HG02840 (cell line): Measurements from ENCODE around the gene TSHZ1.

Experiments used
- ATAC-seq: cut with Tn5 transposase; IDR thresholded peaks from one replicate; pipeline ENCODE4 v1.9.1; 2021; ENCODE audit warnings: mild to moderate bottlenecking, moderate library complexity, moderate number of reproducible peaks; ENCODE audit not compliant: unreplicated experiment, low FRiP score

The TSHZ1 gene

DNA sequence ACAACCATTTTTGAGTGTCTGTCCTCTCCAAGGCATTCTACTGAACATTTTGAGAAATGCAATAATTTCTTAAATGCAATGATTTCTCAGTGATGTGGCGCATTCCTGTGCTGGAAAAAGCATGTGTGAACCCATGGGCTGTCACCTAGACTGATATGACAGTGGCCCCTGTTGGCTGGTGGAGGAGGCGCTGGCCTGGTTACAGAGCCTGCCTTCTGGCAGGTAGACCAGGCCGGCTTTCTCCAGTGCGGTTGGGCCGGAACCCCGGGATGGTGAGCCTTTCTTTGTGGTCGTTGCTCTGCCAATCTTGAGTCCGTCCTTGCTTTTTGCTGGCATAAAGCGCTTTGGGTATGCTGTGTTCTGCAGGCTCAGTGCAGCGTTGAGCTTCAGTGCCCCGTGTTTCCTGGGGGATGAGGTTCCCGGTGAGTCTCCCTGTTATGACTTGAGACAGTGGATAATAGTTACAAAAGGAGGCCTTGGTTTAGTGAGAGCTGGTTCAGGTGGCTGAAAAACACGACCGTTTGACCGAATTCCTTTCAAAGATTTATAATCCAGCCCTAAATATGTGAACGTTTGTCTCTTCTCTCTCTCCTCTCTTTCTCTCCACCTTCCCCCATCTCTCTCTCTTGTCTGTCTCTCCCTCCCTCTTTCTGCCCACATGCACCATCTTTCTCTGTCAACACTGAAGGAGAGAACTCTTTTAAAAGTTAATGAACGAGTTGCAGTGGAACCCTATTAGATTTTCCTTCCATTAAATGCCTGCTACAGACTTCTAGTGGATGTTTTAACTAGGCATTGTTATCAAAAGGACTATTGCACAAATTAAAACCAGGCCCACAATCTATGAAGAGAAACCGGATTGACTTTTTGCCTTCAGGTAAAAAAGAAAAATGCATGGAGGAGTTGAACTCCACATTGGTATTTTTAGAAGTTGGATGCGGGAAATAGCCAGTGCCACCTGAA lies 34.0 kb downstream of the TSHZ1 start:
- no peak for ATAC-seq

DNA sequence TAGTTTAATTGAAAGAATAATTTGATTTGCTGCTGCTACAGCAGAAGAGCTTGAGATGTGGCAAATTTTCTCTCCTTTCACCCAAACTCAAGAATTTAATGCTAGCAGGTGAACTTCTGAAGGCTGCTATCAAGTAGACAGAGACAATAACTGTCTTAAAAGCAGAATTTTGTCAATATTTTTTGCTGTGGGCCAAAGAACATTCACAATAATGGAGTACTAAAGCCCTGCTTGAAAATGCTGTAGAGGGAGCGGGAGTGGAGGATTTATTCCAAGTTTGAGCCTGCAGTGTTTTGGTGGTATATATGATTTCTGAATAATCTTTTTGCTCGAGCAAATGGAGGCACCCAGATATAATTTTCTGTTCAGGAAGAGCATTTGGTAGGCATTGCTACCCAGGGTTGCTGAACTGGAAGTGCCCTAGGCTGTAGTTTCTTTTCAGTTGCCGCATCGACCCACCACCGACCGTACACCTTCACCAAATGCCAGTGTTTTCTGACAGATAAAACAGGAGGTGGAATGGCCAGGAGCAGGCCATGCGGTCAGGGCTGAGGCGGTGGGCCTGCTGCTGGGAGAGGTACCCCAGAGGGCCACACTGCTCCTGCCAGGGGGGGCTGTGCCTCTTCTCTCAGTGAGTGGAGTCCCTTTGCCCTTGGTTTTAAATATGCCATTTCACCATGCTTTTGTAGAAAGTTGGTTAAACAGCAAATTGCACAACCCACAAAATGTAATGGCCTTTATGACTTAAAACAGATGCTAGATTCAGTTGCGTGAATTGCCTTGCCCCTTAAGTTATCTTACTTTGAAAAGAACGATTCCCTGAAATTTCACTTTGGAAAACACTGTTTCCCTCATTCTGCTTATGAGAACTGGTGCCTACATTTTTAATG lies 36.4 kb downstream of the TSHZ1 start:
- ATAC-seq, result no peak

- ATAC-seq, result peak; percentile 54
Observed at GRCh38 chr18:75247611-75248421, 37.2 kb downstream of the TSHZ1 start.

- ATAC-seq, result no peak
Observed at GRCh38 chr18:75248426-75249174, 38.0 kb downstream of the TSHZ1 start.

DNA sequence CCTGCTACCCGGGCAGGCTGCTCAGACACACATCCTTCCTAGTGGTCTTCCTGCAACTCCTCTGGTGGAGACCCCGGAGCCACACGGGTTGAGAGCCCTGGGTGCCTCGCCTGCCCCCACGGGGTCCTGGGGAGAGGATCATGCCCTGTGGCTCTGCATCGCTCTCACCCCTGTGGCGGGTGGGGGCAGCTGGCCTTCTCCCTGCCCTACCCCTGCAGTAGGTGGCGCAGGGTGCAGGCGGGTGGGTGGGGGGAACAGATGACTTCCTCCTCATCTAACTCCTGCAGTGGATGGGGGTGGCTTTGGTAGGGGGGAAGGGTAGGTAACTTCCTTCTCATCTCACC lies 38.5 kb downstream of the TSHZ1 start:
- no peak for ATAC-seq

DNA sequence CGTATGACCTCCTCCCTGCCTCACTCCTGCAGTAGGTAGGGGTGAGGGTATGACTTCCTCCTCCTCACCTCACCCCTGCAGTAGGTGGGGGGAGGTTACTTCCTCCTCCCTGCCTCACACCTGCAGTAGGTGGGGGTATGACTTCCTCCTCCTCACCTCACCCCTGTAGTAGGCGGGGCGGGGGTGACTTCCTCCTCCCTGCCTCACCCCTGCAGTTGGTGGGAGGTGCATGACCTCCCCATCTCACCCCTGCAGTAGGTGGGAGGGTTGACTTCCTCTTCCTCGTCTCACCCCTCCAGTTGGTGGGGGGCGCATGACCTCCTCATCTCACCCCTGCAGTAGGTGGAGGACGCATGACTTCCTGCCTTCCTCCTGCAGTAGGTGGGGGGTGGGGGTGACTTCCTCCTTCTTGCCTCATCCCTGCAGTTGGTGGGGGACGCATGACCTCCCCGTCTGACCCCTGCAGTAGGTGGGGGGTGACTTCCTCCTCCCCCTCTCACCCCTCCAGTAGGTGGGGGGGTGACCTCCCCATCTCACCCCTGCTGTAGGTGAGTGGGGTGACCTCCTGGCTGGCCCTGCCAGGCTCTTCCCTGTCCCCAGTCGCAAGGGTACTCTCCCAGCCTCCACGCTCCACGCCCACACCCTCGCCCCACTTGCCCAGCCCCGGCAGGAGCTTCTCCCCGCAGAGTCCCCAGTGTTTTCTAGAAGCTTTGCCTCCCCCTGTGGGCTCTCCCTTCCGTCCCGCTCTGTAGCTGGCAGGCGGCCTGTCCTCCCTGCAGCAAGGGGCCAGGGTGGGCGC lies 39.3 kb downstream of the TSHZ1 start:
- ATAC-seq, result no peak

GRCh38 chr18:75250471-75250821 lies 39.8 kb downstream of the TSHZ1 start:
- no peak for ATAC-seq

- no peak for ATAC-seq
Observed at GRCh38 chr18:75251466-75251865, 40.9 kb downstream of the TSHZ1 start.

DNA sequence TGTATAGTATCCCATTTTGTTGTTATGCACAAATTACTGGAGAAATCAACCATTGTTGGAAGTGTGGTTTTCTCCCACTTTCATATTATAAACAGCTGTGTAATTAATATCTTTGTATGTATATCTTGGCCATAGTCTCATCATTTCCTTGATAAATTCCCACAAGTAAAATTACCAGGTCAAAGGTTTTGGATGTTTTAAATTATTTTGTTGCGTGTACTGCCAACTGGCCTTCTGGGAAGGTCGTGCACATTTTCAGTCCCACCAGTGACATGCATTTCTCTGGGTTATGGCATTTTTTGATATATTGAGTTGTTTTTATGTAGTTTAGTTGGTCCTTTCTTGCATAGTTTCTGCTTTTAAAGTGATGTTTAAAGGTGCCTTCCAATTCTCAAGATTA lies 41.5 kb downstream of the TSHZ1 start:
- no peak for ATAC-seq

- ATAC-seq, result no peak
Observed at GRCh38 chr18:75253043-75253442, 42.4 kb downstream of the TSHZ1 start.

- ATAC-seq, result no peak
Observed at GRCh38 chr18:75253784-75254183, 43.2 kb downstream of the TSHZ1 start.

- ATAC-seq, result no peak
Observed at GRCh38 chr18:75255094-75255493, 44.5 kb downstream of the TSHZ1 start.

GRCh38 chr18:75256376-75256775 lies 45.8 kb downstream of the TSHZ1 start:
- ATAC-seq, result no peak

DNA sequence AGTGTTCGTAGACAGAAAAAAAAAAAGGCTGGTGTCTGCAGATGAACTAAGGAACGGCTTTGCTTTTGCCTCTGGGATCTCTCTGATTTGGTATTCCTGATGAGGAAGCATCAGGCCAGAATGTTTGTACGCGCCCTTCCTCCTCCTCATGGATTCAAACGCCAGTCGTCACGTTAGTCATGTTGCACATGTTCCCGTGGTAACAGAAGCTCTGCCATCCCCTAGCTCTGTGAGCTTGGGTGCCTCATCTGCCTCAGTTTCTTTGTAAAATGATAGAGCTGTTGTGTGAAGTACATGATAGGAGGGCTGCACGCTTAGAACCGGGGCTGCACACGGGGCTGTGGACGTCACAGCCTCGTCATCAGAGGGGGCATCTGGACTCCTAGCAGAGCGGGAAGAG lies 47.0 kb downstream of the TSHZ1 start:
- no peak for ATAC-seq

DNA sequence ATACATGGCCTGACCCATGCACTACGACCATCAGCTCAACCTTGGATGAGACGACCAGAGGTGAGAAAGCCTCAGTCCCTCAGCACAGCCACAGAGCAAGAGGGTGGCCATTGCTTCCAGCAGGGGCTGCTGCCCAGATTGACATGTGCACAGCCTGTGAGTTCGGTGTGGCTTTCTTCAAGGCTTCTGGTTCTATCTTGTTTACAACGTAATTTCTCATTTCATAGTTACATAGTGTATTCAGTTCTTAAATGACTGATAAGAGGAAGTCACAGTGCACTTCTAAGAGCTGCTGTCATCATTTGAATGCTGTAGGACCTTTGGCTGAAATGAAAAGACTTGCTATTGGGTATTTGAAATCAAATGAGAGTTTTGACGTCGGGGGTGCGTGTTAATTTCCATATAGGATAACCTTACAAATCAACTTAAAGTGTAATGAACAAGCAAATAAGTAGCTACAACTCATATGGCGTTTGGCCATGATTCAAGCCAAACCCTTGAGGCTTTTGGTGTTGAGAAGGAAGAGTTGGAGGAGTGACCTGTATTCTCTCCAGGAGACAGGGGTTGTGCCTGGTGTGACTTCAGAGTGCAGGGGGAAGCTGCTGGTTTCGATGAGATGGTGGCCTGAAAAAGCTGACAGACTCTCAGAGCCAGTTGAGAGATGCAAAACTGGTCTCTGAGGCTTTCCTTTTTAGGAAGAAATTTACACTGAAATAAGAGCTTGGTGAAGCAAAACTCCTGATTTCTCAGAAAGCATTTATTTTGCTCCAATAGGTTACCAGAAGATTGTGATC lies 51.0 kb downstream of the TSHZ1 start:
- peak; percentile 73 for ATAC-seq

- ATAC-seq, result no peak
Observed at GRCh38 chr18:75262511-75262910, 51.9 kb downstream of the TSHZ1 start.

- no peak for ATAC-seq
Observed at GRCh38 chr18:75264195-75264594, 53.6 kb downstream of the TSHZ1 start.

- no peak for ATAC-seq
Observed at GRCh38 chr18:75264926-75265597, 54.5 kb downstream of the TSHZ1 start.
